ENCODE results near the gene PTPRN. TPM values are rescaled to one million over a fixed set of nuclear protein-coding genes. Genes with fewer than 3 reads are reported as not detected.
"Not testable (repeated sequence)": the region's sequence is repeated elsewhere in the genome, so short reads cannot be mapped to it uniquely, and the experiment has no call there.

PTPRN gene
- total RNA-seq, 1 donor from 2014 or later = 17.5 TPM

- no peak for TF ChIP-seq CTCF (conservative IDR thresholded peaks at IDR 0.05)
- H3K27me3 Mint-ChIP-seq = peaks cover 76% of the 10 kb centered on the region
- no peaks in the 10 kb centered on the region for H3K9me3 Mint-ChIP-seq
- H3K27ac Mint-ChIP-seq = no peak overlapping the region
- no peak for DNase-seq (ENCODE audit: extremely low spot score, unreplicated experiment)
- H3K4me1 Mint-ChIP-seq (ENCODE audit: unreplicated experiment) = no peaks in the 10 kb centered on the region
- no peak overlapping the region for H3K4me3 Mint-ChIP-seq
- no peaks in the 10 kb centered on the region for H3K36me3 Mint-ChIP-seq
These were observed 15.9 kb upstream of the PTPRN start for GRCh38 chr2:219325136-219325535.

GRCh38 chr2:219323434-219323833 lies 14.2 kb upstream of the PTPRN start:
- Mint-ChIP-seq H3K4me3 (no peak overlapping the region), H3K27me3 (peaks cover 60% of the 10 kb centered on the region), H3K36me3 (no peaks in the 10 kb centered on the region), H3K4me1 (ENCODE audit: unreplicated experiment) (no peaks in the 10 kb centered on the region), H3K9me3 (no peaks in the 10 kb centered on the region), H3K27ac (no peak overlapping the region)
- DNase-seq (ENCODE audit: extremely low spot score, unreplicated experiment) = no peak
- TF ChIP-seq CTCF (conservative IDR thresholded peaks at IDR 0.05) = no peak

- no peak for TF ChIP-seq CTCF (conservative IDR thresholded peaks at IDR 0.05)
- no peak for DNase-seq (ENCODE audit: extremely low spot score, unreplicated experiment)
- H3K27me3 Mint-ChIP-seq = peaks cover 31% of the 10 kb centered on the region
- H3K4me1 Mint-ChIP-seq (ENCODE audit: unreplicated experiment) = no peaks in the 10 kb centered on the region
- H3K9me3 Mint-ChIP-seq = no peaks in the 10 kb centered on the region
- no peak overlapping the region for H3K4me3 Mint-ChIP-seq
- no peak overlapping the region for H3K27ac Mint-ChIP-seq
- no peaks in the 10 kb centered on the region for H3K36me3 Mint-ChIP-seq
These were observed 5.7 kb upstream of the PTPRN start for GRCh38 chr2:219314804-219315468.

DNA sequence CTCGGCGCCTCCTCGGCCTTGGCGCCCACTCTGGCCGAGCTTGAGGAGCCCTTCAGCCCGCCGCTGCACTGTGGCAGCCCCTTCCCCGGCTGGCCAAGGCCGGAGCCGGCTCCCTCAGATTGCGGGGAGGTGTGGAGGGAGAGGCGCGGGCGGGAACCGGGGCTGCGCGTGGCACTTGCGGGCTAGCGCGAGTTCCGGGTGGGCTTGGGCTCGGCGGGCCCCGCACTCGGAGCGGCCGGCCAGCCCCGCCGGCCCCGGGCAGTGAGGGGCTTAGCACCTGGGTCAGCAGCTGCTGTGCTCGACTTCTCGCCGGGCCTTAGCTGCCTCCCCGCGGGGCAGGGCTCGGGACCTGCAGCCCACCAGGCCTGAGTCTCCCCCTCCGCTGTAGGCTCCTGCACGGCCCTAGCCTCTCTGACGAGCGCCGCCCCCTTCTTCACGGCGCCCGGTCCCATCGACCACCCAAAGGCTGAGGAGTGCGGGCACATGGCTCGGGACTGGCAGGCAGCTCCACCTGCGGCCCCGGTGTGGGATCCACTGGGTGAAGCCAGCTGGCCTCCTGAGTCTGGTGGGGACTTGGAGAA lies 3.6 kb upstream of the PTPRN start:
- H3K9me3 Mint-ChIP-seq = not testable (repeated sequence)

GRCh38 chr2:219308142-219309101 lies 779 bp downstream of the PTPRN start:
- Mint-ChIP-seq H3K4me1 (ENCODE audit: unreplicated experiment) (no peaks in the 10 kb centered on the region), H3K36me3 (no peaks in the 10 kb centered on the region), H3K4me3 (peak overlapping the region; percentile 78), H3K27ac (no peak overlapping the region), H3K27me3 (peaks cover 83% of the 10 kb centered on the region), H3K9me3 (no peaks in the 10 kb centered on the region)
- peak; percentile 85 for DNase-seq (ENCODE audit: extremely low spot score, unreplicated experiment)
- TF ChIP-seq CTCF (conservative IDR thresholded peaks at IDR 0.05) = no peak

More for the DNA sequence above, 3.6 kb upstream of the PTPRN start:
- H3K27ac Mint-ChIP-seq; H3K4me3 Mint-ChIP-seq; H3K36me3 Mint-ChIP-seq; H3K4me1 Mint-ChIP-seq (ENCODE audit: unreplicated experiment); DNase-seq (ENCODE audit: extremely low spot score, unreplicated experiment): not testable (repeated sequence)
- H3K27me3 Mint-ChIP-seq = peaks cover 50% of the 10 kb centered on the region

Measured in type B pancreatic cell (in vitro differentiated cells).